Ovary (tissue), 9 donors: ENCODE results near the gene CDH18. TPM values are rescaled to one million over a fixed set of nuclear protein-coding genes. Genes with fewer than 3 reads are reported as not detected.

Experiments
- DNase-seq, 5 donors: peaks; one replicate each; pipeline ENCODE4 v3.0.0-alpha.2; 2019 to 2020
- H3K27ac ChIP-seq, 2 donors: fragments of 200-600 bp; one replicate each; pipeline versions ENCODE4 v1.5.1 to v1.8.0; 2019 to 2022
- H3K27me3 ChIP-seq: fragments of 200-600 bp; one replicate; pipeline ENCODE4 v1.8.0; 2022
- H3K36me3 ChIP-seq: fragments of 200-600 bp; sonication (generic); one replicate; pipeline ENCODE4 v1.5.1; 2019
- H3K4me1 ChIP-seq: one replicate; pipeline ENCODE4 v1.8.1; 2013; ENCODE audit warnings: mild to moderate bottlenecking, moderate library complexity; ENCODE audit not compliant: insufficient read depth
- H3K4me3 ChIP-seq: fragments of 200-600 bp; sonication (generic); one replicate; pipeline ENCODE4 v1.5.1; 2017
- H3K9me3 ChIP-seq, 2 donors: fragments of 200-600 bp in 1 of 2; sonication (generic) in 1 of 2; one replicate each; pipeline versions ENCODE4 v1.5.1 to v1.8.1; 2013 to 2019; ENCODE audit warnings: mild to moderate bottlenecking in 1 of 2, moderate library complexity in 1 of 2
- CTCF ChIP-seq, 3 donors: fragments of 450-650 bp in 2 of 3; fragments of 200-600 bp in 1 of 3; IDR thresholded peaks; one replicate each; pipeline versions ENCODE4 v1.5.1 to v1.8.0; 2016 to 2022; ENCODE audit warnings: antibody characterized with exemption in 3 of 3, mild to moderate bottlenecking in 1 of 3
- EP300 ChIP-seq: sonication (generic); formaldehyde crosslinking; IDR thresholded peaks from one replicate; pipeline ENCODE4 v1.6.1; 2017; ENCODE audit warnings: antibody characterized with exemption
- POLR2A ChIP-seq: fragments of 450-650 bp; IDR thresholded peaks from one replicate; pipeline ENCODE4 v1.6.1; 2017; ENCODE audit warnings: antibody characterized with exemption, mild to moderate bottlenecking, moderate library complexity
- WGBS, 3 donors: extraction: QIAGEN DNeasy Blood & Tissue Kit in 1 of 3; methylation state at CpG; one replicate each; pipeline versions ENCODE4 v1.1.5 to v1.1.7; 2013 to 2017; 5-methylcytosine and 5-hydroxymethylcytosine counted together
- intact Hi-C, 4 donors: fragments of 100-400 bp; cut with DNase I; formaldehyde crosslinking; loops; one replicate each; pipeline versions ENCODE4 v1.11.0 to v1.15.1; 2022 to 2023
- polyA plus RNA-seq, 2 donors: library from polyadenylated mRNA; stranded (reverse); fragments of 200-250 nt in 1 of 2; fragments of 350-450 nt in 1 of 2; fragmentation: Illumina TruSeq in 1 of 2; extraction: RNeasy Lipid Tissue Mini Kit (QIAGEN cat#74804) in 1 of 2; gene quantifications; one replicate each; pipeline ENCODE4 v1.2.3, GENCODE V29; 2013 to 2014
- total RNA-seq, 7 donors: library from RNA; depleted of rRNA in 2 of 7; stranded (reverse); fragments of >200 nt in 2 of 7; fragmentation: NEBNext Ultra II Directional in 3 of 7; extraction: Animal tissue kit (Norgen Biotek cat#: 25700) in 3 of 7; gene quantifications; one replicate each; pipeline versions ENCODE4 v1.1.0 to v1.2.4, GENCODE V29; 2016 to 2023
- donor health status: DM: no; HTN: no; CAD: no; lungs with moderate emphysema.
- donor health status: DM: no; HTN: no; CAD: no.
- donor health status: Bipolar disorder and iron deficiency.
- donor health status: DM: yes; HTN: yes; CAD: no.
- donor health status: DM: no; HTN: no; CAD: no.
- donor health status: DM: yes; HTN: yes; CAD: no.

CDH18 gene
- total and polyA plus RNA-seq, 9 donors, result 0.06 to 0.27 TPM; not detected in 7

- no peak overlapping the region for H3K27ac ChIP-seq
- WGBS, 3 donors, result 43 to 60% (median 54%) methylated on average over 1 of the region's 1 CpG
- intact Hi-C loops, result no loop called here
Observed at GRCh38 chr5:19462019-19462418, 526.0 kb downstream of the CDH18 start.

GRCh38 chr5:19424506-19424905, 563.5 kb downstream of the CDH18 start:
- Histone ChIP-seq H3K27me3 (no peaks in the 10 kb centered on the region), H3K27ac (no peak overlapping the region), H3K9me3 (no peaks in the 10 kb centered on the region), H3K4me1 (no peaks in the 10 kb centered on the region), H3K36me3 (no peaks in the 10 kb centered on the region), H3K4me3 (no peak overlapping the region)
- no peak for DNase-seq
- WGBS, 3 donors, result 77 to 88% (median 86%) methylated on average over 3 of the region's 3 CpGs
- intact Hi-C loops, result no loop called here
- TF ChIP-seq CTCF (IDR thresholded peaks at IDR 0.05), result no peak
- no peak for TF ChIP-seq EP300
- no peak for TF ChIP-seq POLR2A

More at GRCh38 chr5:19462019-19462418, 526.0 kb downstream of the CDH18 start:
- H3K36me3 ChIP-seq, result no peaks in the 10 kb centered on the region
- no peaks in the 10 kb centered on the region for H3K4me1 ChIP-seq
- no peaks in the 10 kb centered on the region for H3K9me3 ChIP-seq
- TF ChIP-seq EP300 (no peak), CTCF (IDR thresholded peaks at IDR 0.05) (no peak), POLR2A (no peak)
- H3K27me3 ChIP-seq, result no peaks in the 10 kb centered on the region
- DNase-seq, result no peak
- H3K4me3 ChIP-seq, result no peak overlapping the region
